HG02970 (cell line): Measurements from ENCODE around the gene OR2B2.
"Not testable (repeated sequence)": the region's sequence is repeated elsewhere in the genome, so short reads cannot be mapped to it uniquely, and the experiment has no call there.

Source experiments
- ATAC-seq: cut with Tn5 transposase; IDR thresholded peaks from one replicate; pipeline ENCODE4 v1.9.1; 2021; ENCODE audit warnings: mild to moderate bottlenecking, moderate library complexity, moderate number of reproducible peaks; ENCODE audit not compliant: unreplicated experiment, low FRiP score

Gene OR2B2

DNA sequence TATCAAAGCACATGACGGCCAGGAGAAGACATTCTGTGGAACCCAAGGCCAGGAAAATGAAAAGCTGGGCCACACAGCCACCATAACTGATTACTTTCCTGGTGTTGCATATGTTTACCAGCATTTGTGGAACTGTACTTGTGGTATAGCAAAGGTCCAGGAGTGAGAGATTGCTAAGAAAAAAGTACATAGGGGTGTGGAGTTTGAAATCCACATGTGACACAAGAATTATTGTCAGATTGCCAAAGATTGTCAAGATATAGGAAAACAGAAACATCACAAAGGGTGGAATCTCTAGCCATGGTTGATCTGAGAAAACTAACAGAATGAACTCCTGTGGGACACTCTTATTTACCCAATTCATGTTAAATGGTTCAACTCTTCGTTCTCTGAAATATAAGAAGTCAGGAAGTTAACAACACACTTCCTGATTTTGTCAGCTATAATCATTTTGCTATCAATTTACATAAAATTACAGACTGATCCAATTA, at the start of gene OR2B2:
Gene OR2B2 (minus strand): TSS at position 441 of the 491 bp plus-strand sequence. CDS start 77 bp downstream, at position 364.
- no peak for ATAC-seq

GRCh38 chr6:27957516-27957915, 45.3 kb upstream of the OR2B2 start:
- no peak for ATAC-seq

DNA sequence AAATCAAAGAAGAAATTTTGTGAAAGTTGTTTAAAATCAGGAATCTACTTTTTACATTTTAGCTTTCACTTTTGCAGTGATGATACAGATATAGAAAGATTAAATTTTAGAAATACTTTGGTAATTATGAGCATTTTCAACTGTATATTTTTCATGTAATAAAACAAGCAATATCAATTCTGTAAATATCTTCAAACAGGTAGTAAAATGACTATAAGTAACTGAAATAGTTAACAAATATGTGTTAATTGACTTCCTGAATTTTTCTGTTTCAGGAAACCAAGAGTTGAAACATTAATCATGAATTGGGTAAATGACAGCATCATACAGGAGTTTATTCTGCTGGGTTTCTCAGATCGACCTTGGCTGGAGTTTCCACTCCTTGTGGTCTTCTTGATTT, 44.7 kb upstream of the OR2B2 start, which contains the start of gene OR2B6:
Gene OR2B6 (plus strand): TSS at position 301 of the 400 bp plus-strand sequence. CDS start 0 bp downstream, at position 301.
- ATAC-seq: no peak

- no peak for ATAC-seq
Observed at GRCh38 chr6:27951040-27951439, 38.8 kb upstream of the OR2B2 start.

- ATAC-seq: no peak
Observed at GRCh38 chr6:27948237-27948636, 36.0 kb upstream of the OR2B2 start.

GRCh38 chr6:27943072-27943471, 30.9 kb upstream of the OR2B2 start:
- ATAC-seq: not testable (repeated sequence)

GRCh38 chr6:27940766-27941165, 28.6 kb upstream of the OR2B2 start:
- ATAC-seq: no peak

- no peak for ATAC-seq
Observed at GRCh38 chr6:27931209-27931608, 19.0 kb upstream of the OR2B2 start.

DNA sequence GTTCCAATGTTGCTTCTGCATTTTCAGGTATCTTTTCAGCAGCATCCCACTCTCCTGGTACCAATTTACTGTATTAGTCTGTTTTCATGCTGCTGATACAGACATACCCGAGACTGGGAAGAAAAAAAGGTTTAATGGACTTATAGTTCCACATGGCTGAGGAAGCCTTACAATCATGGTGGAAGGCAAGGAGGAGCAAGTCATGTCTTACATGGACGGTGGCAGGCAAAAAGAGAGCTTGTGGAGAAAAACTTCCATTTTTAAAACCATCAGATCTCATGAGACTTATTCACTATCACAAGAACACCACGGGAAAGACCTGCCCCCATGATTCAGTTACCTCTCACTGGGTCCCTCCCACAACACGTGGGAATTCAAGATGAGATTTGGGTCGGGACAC, 17.7 kb upstream of the OR2B2 start:
- not testable (repeated sequence) for ATAC-seq

GRCh38 chr6:27928041-27928440, 15.8 kb upstream of the OR2B2 start:
- not testable (repeated sequence) for ATAC-seq

DNA sequence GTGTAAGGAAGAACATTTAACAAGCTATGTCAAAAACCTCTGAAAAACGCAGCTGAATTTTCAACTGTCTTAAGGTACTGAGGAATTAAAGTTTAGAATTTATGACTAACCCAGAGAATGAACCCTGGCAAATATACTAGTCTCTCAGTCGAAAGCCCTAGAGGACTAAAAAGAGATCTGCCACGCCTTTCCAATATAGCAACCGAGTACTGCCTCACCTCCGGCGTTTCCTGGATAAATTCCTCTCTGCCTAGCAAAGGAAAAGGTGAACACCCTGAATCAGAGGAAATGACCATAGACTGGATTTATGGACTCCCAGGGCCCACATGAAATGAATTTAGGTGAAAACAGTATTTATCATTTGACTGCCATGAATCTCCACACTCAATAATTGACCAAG, 12.0 kb upstream of the OR2B2 start:
- ATAC-seq: no peak

DNA sequence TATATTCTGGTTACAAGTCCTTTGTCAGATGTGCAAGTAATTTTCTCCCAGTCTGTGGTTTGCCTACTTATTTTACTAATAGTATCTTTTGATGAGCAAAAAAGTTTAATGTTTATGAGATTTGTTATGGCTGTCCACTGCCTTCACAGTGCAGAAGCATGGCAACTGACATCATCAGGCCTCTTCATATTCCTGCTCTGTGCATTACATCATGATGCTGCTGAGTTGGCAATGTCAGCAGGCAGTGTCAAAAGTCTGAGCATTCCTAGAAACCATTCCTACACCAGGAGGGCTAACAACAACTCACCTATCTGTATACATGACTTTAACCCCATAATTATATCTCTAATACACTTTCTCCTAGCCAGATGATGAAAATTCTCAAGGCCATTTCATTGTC, 10.8 kb upstream of the OR2B2 start:
- ATAC-seq: no peak

GRCh38 chr6:27908017-27908416, 4.2 kb downstream of the OR2B2 start:
- ATAC-seq: no peak

DNA sequence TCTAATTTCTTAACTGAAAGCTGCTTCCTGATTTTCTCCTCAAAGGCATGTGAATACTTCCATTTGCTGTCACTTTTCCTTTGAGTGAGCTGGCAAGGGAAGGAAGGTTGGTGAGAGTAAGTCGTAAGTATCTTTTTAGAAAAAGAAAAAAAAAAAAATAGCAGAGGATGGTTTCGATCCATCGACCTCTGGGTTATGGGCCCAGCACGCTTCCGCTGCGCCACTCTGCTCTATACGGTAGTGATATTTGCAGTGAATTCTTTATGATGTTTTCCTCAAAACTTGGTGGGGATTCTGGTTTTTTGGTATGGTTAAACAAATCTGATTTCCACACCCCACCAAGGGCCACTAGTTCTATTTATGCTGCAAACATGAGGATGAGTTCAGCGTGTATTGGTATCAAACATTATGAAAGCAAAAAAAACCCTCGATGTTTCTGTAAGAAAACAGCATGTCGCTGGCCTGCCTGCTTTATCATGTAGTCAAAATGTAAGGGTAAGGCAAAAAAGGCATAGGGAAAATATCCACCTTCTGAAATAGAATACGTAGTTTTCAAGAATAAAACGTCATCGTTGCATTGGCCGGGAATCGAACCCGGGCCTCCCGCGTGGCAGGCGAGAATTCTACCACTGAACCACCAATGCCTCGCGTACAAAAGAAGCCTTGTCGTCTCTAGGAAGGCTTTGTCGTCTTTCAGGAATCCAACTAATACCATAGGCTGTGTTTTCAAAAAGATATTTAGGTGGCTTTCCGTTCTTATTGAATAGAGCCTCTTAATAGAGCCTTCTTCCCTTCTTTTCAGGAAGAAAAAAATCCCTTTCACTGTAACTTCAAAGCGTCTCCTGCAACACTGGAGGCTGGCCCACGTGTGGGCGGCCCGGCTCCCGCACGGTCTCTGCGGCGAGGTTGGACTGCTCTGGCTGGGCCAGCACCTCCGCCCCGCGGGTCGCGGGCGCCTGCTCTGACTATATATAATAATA, 9.6 kb downstream of the OR2B2 start:
- peak; percentile 67 for ATAC-seq

- no peak for ATAC-seq
Observed at GRCh38 chr6:27901801-27902200, 10.4 kb downstream of the OR2B2 start.

- ATAC-seq: not testable (repeated sequence)
Observed at GRCh38 chr6:27900197-27900596, 12.0 kb downstream of the OR2B2 start.

DNA sequence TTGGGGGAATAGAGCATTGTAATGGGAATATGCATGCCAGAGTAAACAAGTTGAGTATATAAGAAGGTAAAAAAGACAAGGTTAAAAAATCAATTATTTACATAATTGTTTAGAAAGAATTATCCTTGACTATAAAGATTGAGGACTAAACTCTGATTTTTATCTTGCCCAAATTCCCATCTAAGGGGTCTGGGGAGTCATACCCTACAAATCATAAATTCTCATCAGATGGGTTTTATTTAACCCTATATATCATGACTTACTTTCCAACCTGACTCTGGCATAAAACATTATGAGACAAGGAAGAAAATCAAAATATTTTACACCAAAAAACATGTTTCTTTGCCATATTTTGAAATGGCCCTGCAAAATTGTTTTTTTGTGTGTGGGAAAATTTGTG, 12.7 kb downstream of the OR2B2 start:
- no peak for ATAC-seq

DNA sequence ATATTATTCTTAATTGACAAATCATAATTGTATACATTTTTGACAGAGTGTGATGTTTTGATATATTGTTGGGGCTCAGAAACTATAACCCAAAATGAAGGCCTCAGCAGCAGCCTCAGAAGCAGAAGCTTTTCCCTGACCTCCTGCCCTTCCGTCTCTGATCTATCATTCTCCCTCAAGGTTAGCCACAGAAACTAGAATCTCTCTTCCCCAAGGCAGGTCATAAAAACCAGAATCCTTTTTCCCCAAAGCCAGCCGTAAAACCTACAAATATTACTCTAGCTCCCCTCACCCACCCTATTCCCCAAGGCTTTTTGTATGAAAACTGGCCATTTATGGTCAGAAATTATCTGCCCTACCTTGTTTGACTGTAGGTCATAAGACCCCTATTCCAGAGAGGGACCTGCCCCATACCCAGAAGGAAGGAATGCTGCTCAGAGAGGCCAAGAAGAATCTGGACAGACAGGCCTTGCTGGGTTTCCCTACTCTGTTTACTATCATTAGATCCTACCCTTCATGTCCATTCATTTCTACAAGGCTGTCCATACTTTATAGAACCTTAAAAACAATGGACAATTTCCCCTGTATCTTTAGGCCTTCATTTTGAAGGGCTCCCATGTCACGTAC, 14.5 kb downstream of the OR2B2 start:
- no peak for ATAC-seq

- ATAC-seq: no peak
Observed at GRCh38 chr6:27896398-27896796, 15.8 kb downstream of the OR2B2 start.

DNA sequence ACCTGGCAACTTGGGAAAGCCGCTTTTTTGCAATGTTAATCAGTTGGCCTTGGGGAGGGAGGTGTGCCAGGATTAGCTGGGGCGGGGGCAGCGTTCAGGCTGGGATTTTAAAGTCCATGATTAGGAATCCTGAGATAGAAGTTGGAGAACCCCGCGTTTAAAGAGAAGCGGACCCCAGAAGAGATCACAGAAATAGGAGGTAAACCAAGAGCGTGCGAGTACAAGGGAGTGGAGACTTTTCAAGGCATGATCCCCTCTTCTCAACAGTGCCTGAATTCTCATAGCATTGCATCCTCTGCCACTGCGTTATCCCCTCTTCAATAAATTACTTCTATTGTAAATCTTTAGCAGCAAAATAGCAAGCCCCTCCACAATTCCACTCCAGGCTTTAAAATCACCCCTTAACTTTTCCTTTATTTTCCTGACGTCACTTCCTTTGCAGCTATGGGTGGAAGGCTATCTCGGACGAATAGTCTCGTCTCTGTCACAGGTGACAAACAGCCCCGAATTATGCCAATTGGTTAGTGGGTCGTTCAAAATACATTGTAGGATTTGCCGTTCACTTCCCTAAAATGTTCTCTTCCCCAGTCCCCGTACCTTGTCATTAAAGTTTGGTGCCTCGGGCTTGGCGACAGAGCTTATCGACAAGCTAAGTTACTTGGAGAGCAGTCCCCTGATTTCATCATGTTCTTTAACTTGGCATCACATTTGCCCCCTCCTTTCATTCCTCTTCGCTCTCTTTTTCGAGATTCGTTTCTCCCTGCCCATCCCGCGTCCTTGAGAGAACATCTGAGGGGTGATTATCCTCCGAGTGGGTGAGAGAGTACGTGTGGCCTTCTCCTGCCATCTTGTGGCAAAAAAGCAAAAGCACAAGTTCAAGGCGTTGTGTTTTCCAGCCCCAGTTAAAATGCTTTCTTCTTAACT, 17.1 kb downstream of the OR2B2 start:
- no peak for ATAC-seq
